H9 (cell line): ENCODE measurements around the gene GGA2. TPM values are rescaled to one million over a fixed set of nuclear protein-coding genes. Genes with fewer than 3 reads are reported as not detected.

Source experiments
- DNase-seq: peaks from one replicate; pipeline ENCODE4 v3.0.0-alpha.2; 2017
- H2AFZ ChIP-seq: one replicate; pipeline ENCODE4 v1.6.1; 2013; ENCODE audit warnings: mild to moderate bottlenecking, low read length, control low read depth, moderate library complexity
- H2AK5ac ChIP-seq: 2 replicates; pipeline ENCODE4 v1.6.1; 2013; ENCODE audit warnings: low read length, control low read depth, mixed read lengths; ENCODE audit not compliant: insufficient read length
- H2BK120ac ChIP-seq: one replicate; pipeline ENCODE4 v1.6.1; 2013; ENCODE audit warnings: low read depth, mild to moderate bottlenecking, low read length, control low read depth, inconsistent platforms; ENCODE audit not compliant: poor library complexity, severe bottlenecking
- H2BK12ac ChIP-seq: 2 replicates; pipeline ENCODE4 v1.6.1; 2013; ENCODE audit warnings: low read length, control low read depth, mixed read lengths, low read depth; ENCODE audit not compliant: insufficient read length
- H2BK15ac ChIP-seq: 2 replicates; pipeline ENCODE4 v1.6.1; 2013; ENCODE audit warnings: low read depth, low read length, control low read depth
- H2BK20ac ChIP-seq: one replicate; pipeline ENCODE4 v1.6.1; 2013; ENCODE audit warnings: low read depth, mild to moderate bottlenecking, low read length, control low read depth, inconsistent platforms; ENCODE audit not compliant: poor library complexity, severe bottlenecking
- H2BK5ac ChIP-seq: 2 replicates; pipeline ENCODE4 v1.6.1; 2013; ENCODE audit warnings: low read length, control low read depth, mixed read lengths; ENCODE audit not compliant: insufficient read length
- H3K14ac ChIP-seq: 2 replicates; pipeline ENCODE4 v1.6.1; 2013; ENCODE audit warnings: low read length, control low read depth; ENCODE audit not compliant: insufficient read depth
- H3K18ac ChIP-seq: 2 replicates; pipeline ENCODE4 v1.6.1; 2013; ENCODE audit warnings: low read depth, mild to moderate bottlenecking, mixed read lengths, low read length, control low read depth; ENCODE audit not compliant: insufficient read length
- H3K23ac ChIP-seq: 2 replicates; pipeline ENCODE4 v1.6.1; 2013; ENCODE audit warnings: low read length, control low read depth, mixed read lengths, low read depth; ENCODE audit not compliant: insufficient read length
- H3K23me2 ChIP-seq: 2 replicates; pipeline ENCODE4 v1.6.1; 2013; ENCODE audit warnings: low read depth, mild to moderate bottlenecking, mixed read lengths, low read length, control low read depth; ENCODE audit not compliant: insufficient read length, poor library complexity, severe bottlenecking
- H3K27ac ChIP-seq: 2 replicates; pipeline ENCODE4 v1.5.1; 2013; ENCODE audit warnings: low read length, control low read depth, mixed read lengths, low read depth; ENCODE audit not compliant: insufficient read length
- H3K27me3 ChIP-seq: 2 replicates; pipeline ENCODE4 v1.6.1; 2013; ENCODE audit warnings: low read length, control low read depth, inconsistent platforms; ENCODE audit not compliant: insufficient read depth
- H3K4ac ChIP-seq: 2 replicates; pipeline ENCODE4 v1.6.1; 2013; ENCODE audit warnings: low read depth, mild to moderate bottlenecking, control low read depth, inconsistent platforms, low read length, moderate library complexity
- H3K4me1 ChIP-seq: 2 replicates; pipeline ENCODE4 v1.6.1; 2013; ENCODE audit warnings: low read length, control low read depth, inconsistent platforms; ENCODE audit not compliant: insufficient read depth
- H3K4me2 ChIP-seq: 2 replicates; pipeline ENCODE4 v1.6.1; 2013; ENCODE audit warnings: low read length, control low read depth, mixed read lengths; ENCODE audit not compliant: insufficient read length, insufficient read depth
- H3K56ac ChIP-seq: 2 replicates; pipeline ENCODE4 v1.6.1; 2013; ENCODE audit warnings: low read depth, mild to moderate bottlenecking, mixed read lengths, low read length, control low read depth; ENCODE audit not compliant: insufficient read length
- H3K79me1 ChIP-seq: 2 replicates; pipeline ENCODE4 v1.6.1; 2013; ENCODE audit warnings: low read depth, mild to moderate bottlenecking, moderate library complexity, low read length, control low read depth, inconsistent platforms; ENCODE audit not compliant: insufficient read depth, poor library complexity, severe bottlenecking
- H3K79me2 ChIP-seq: 2 replicates; pipeline ENCODE4 v1.6.1; 2013; ENCODE audit warnings: low read length, control low read depth, inconsistent platforms; ENCODE audit not compliant: insufficient read depth
- H3K9ac ChIP-seq: 2 replicates; pipeline ENCODE4 v1.6.1; 2013; ENCODE audit warnings: low read length, control low read depth, mixed read lengths; ENCODE audit not compliant: insufficient read length; ENCODE audit errors: extremely low read depth
- H3K9me3 ChIP-seq: one replicate; pipeline ENCODE4 v1.6.1; 2013; ENCODE audit warnings: low read depth, low read length, inconsistent platforms; ENCODE audit not compliant: control insufficient read depth
- H3T11ph ChIP-seq: one replicate; pipeline ENCODE4 v1.6.1; 2013; ENCODE audit warnings: mild to moderate bottlenecking, low read length, control low read depth, inconsistent platforms
- H4K20me1 ChIP-seq: one replicate; pipeline ENCODE4 v1.6.1; 2013; ENCODE audit not compliant: control insufficient read depth, insufficient read length, insufficient read depth
- H4K5ac ChIP-seq: 2 replicates; pipeline ENCODE4 v1.6.1; 2013; ENCODE audit warnings: low read depth, mild to moderate bottlenecking, mixed read lengths, low read length, control low read depth; ENCODE audit not compliant: insufficient read length
- H4K8ac ChIP-seq: replicated peaks from 2 replicates; pipeline ENCODE4 v1.6.1; 2013; ENCODE audit warnings: low read length, control low read depth, mixed read lengths, low read depth; ENCODE audit not compliant: insufficient read length
- H4K91ac ChIP-seq: 2 replicates; pipeline ENCODE4 v1.6.1; 2013; ENCODE audit warnings: low read depth, mild to moderate bottlenecking, moderate library complexity, mixed read lengths, low read length, control low read depth; ENCODE audit not compliant: insufficient read length
- H3K27ac Mint-ChIP-seq, 3 experiments: 2 replicates in 2 of 3; 3 replicates in 1 of 3; pipeline ENCODE4 v1.8.0; 2020 to 2021; ENCODE audit warnings: mixed read lengths in 3 of 3, mild to moderate bottlenecking in 1 of 3, moderate library complexity in 1 of 3
- H3K27me3 Mint-ChIP-seq: 2 replicates; pipeline ENCODE4 v1.8.0; 2021; ENCODE audit warnings: low read depth, mild to moderate bottlenecking, moderate library complexity, mixed read lengths
- H3K36me3 Mint-ChIP-seq, 3 experiments: 2 replicates in 2 of 3; 3 replicates in 1 of 3; pipeline ENCODE4 v1.8.0; 2020 to 2021; ENCODE audit warnings: low read depth in 3 of 3, mixed read lengths in 3 of 3; ENCODE audit not compliant: insufficient read depth in 1 of 3
- H3K4me1 Mint-ChIP-seq, 2 experiments: 2 replicates each; pipeline ENCODE4 v1.8.0; 2020; ENCODE audit warnings: mixed read lengths in 2 of 2
- H3K4me3 Mint-ChIP-seq, 2 experiments: 2 replicates in 1 of 2; 3 replicates in 1 of 2; pipeline ENCODE4 v1.8.0; 2020 to 2021; ENCODE audit warnings: mild to moderate bottlenecking in 2 of 2, mixed read lengths in 2 of 2, moderate library complexity in 1 of 2
- H3K9me3 Mint-ChIP-seq, 2 experiments: 2 replicates in 1 of 2; 3 replicates in 1 of 2; pipeline ENCODE4 v1.8.0; 2020; ENCODE audit warnings: mild to moderate bottlenecking in 2 of 2, mixed read lengths in 2 of 2, moderate library complexity in 1 of 2
- WGBS: extraction: QIAGEN DNeasy Blood & Tissue Kit; methylation state at CpG from one replicate; pipeline ENCODE4 v1.1.7; 2013; ENCODE audit warnings: missing lambda C conversion rate, low lambda C conversion rate, mixed read lengths; ENCODE audit not compliant: insufficient read length; ENCODE audit errors: extremely low coverage; 5-methylcytosine and 5-hydroxymethylcytosine counted together
- total RNA-seq: library from RNA; stranded (reverse); gene quantifications from 2 replicates; pipeline ENCODE4 v1.2.1, GENCODE V29; 2021
- TF ChIP-seq, protein P1 (sequence below): fragments of 200-600 bp; sonication (generic); conservative IDR thresholded peaks from 3 replicates; pipeline ENCODE4 v1.8.0; 2021; ENCODE audit warnings: antibody characterized with exemption, mild to moderate bottlenecking

Gene GGA2
- total RNA-seq, 1 experiment from 2014 or later, result 143 TPM

DNA sequence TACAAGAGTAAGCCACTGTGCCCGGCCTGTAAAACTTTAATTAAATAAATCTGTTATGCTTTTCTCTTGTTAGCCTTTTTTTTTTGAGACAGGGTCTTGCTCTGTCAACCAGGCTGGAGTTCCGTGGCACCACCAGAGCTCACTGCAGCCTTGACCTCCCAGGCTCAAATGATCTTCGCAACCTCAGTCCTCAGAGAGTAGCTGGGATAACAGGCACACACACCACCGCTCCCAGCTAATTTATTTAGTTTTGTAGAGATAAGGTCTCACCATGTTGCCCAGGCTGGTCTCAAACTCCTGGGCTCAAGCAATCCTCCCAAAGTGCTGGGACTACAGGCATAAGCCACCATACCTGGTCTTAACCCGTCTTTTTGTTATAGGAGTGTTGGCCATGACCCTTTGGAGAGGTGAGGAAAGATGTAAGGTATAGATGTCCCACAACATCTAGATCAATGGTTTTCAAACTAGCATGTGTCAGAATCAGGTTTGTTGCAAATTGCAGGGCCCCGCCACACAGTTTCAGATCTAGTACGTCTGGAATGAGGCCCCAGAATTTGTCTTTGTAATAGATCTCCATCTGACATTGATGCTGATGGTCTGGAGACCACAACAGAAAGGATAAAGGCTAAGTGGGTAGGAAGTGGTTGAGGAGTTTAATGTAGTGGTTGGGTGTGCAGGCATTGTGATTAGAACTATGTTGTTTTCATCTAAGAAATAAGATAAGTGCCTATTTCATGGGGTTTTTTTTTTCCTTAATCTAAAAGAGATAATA, 4.3 kb upstream of the GGA2 start:
- Histone ChIP-seq H3K4me2 (no peak overlapping the region), H3K56ac (no peak overlapping the region), H3T11ph (no peak overlapping the region), H3K9me3 (no peaks in the 10 kb centered on the region), H3K79me1 (no peaks in the 10 kb centered on the region), H4K20me1 (no peaks in the 10 kb centered on the region), H4K8ac (no peak overlapping the region), H2BK120ac (no peak overlapping the region), H2BK20ac (no peak overlapping the region), H3K27me3 (no peaks in the 10 kb centered on the region), H3K79me2 (peaks cover 2% of the 10 kb centered on the region; the same call in 1 of the 2 replicates), H3K23me2 (peaks cover 4% of the 10 kb centered on the region), H2BK12ac (no peak overlapping the region), H3K9ac (no peak overlapping the region), H3K27ac (no peak overlapping the region), H2AK5ac (no peak overlapping the region), H3K23ac (no peak overlapping the region), H3K4me1 (no peaks in the 10 kb centered on the region), H3K4ac (no peak overlapping the region), H2BK15ac (no peak overlapping the region), H2AFZ (no peak overlapping the region), H3K18ac (no peak overlapping the region), H4K5ac (no peak overlapping the region), H2BK5ac (no peak overlapping the region), H4K91ac (no peak overlapping the region), H3K14ac (no peak overlapping the region)
- Mint-ChIP-seq H3K27ac (no peak overlapping the region; a peak in 2 of 7 replicates), H3K4me3 (no peak overlapping the region), H3K9me3 (no peaks in the 10 kb centered on the region; a peak in 1 of 5 replicates), H3K4me1 (no peaks in the 10 kb centered on the region), H3K36me3 (peaks cover 5 to 28% (median 10%) of the 10 kb centered on the region in 3 experiments; a peak in 6 of 7 replicates), H3K27me3 (no peaks in the 10 kb centered on the region)
- TF ChIP-seq, protein P1, sequence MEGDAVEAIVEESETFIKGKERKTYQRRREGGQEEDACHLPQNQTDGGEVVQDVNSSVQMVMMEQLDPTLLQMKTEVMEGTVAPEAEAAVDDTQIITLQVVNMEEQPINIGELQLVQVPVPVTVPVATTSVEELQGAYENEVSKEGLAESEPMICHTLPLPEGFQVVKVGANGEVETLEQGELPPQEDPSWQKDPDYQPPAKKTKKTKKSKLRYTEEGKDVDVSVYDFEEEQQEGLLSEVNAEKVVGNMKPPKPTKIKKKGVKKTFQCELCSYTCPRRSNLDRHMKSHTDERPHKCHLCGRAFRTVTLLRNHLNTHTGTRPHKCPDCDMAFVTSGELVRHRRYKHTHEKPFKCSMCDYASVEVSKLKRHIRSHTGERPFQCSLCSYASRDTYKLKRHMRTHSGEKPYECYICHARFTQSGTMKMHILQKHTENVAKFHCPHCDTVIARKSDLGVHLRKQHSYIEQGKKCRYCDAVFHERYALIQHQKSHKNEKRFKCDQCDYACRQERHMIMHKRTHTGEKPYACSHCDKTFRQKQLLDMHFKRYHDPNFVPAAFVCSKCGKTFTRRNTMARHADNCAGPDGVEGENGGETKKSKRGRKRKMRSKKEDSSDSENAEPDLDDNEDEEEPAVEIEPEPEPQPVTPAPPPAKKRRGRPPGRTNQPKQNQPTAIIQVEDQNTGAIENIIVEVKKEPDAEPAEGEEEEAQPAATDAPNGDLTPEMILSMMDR, result no peak
- no CpG with 5 or more reads among the region's 7 CpGs for WGBS
- DNase-seq, result no peak
